Activated CD4-positive, CD25-positive, alpha-beta regulatory T cell treated with anti-CD3 and anti-CD28 coated beads, Interleukin-2, amount 50 U/mL, for 16 hours (primary cell): ENCODE data around the gene TMX3.

Experiments
- DNase-seq: peaks from one replicate; pipeline ENCODE4 v3.0.0-alpha.2; 2020; ENCODE audit warnings: low read depth, low spot score

The TMX3 gene

DNA sequence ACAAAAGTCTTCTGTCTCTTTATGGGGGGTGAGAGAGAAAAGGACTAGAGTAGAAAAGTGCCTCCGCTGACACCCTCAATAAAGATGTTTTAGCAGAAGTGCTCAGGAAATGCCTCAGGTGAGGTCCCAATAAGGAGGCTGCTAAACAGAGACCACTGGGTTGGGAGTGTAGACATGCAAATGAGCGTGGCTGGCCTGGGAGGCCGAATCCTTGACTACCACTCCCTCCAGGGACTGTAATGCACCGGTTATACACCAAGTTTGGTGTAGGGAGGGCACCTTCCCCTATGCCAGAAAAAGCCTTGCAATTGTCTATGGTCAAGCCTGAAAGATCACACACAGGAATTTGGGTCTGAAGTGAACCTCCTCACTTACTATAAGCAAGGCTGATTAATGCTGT lies 1.8 kb downstream of the TMX3 start:
- no peak for DNase-seq

DNA sequence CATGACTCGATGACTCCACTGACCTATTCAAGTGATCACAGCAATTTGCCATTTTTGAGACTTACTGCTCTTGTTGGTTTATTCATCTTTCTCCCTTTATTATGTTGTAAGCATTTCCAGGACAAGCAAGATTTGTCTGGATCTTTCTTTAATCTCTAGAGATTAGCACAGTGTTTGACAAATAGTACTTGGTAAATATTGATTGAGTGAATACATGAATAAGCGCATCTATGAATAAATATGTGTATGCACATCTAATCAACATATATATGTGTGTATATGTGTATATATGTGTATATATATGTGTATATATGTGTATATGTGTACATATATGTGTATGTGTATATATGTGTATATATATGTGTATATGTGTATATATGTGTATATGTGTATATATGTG lies 7.3 kb downstream of the TMX3 start:
- DNase-seq, result no peak

DNA sequence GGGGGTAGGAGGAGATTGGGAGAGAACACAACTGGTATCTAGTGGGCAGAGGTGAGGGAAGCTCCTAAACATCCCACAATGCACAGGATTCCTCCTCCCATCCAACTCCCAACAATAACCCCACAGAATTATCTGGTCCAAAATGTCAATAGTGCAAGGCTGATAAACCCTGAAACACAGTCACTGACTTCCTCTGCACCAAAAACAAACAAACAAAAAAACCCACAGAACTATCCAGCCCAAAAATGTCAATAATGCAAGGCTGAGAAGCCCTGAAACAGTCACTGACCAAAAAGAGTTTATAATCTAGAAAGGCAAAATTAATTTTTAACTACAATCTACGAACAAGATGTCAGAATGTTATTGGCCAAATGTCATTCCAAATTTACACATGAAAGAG lies 9.8 kb downstream of the TMX3 start:
- DNase-seq, result no peak

DNA sequence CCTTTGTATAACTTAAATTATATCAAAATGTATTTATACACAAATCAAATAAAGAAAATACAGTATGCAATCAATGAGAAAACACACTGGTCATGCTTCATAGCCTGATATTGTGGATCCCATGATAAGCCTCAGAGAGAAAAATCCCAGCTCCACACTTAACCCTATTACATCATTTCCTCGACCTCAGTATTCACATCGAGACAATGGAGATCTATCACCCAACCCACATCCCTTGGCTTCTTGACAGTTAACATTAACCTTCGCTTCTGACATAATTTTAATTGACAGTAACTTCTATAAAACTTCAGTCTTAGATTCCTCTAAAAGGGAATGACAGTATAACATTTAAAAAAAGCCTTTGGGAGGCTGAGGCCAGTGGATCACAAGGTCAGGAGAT lies 11.6 kb downstream of the TMX3 start:
- DNase-seq, result no peak

DNA sequence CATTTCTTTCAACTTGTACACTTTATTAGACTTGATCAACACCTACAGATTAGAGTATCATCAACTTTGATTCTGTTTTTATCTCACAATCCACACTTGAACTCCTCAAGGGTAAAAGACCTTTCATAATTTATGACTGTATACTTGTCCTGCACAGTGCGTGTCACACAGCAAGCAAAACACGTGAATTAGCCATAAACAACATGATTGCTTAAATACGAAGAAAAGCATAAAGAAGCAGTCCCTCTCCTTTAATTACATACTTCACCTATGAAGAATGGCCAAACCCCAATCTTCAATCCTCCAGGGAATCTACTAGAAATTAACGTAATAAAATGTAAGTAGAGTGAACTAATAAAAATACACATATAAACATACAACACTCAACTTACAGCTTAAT lies 13.6 kb downstream of the TMX3 start:
- no peak for DNase-seq

DNA sequence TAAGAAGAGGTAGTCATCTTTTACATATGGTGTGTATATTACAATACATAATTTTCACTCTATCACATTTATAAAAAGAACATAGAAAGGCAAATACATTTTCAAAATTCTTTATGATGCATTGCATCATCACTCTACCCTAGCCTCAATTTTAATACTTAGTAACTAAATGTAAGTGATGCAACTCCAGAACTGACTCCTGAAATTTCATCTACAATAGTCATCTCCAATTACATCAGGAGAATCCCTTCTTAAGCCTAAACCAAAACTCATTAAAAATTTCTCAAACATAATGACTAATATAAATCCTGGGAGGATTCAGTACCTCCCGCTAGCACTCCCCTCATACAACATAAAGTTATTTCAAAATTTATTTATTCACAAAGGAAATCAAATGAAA lies 15.9 kb downstream of the TMX3 start:
- no peak for DNase-seq

DNA sequence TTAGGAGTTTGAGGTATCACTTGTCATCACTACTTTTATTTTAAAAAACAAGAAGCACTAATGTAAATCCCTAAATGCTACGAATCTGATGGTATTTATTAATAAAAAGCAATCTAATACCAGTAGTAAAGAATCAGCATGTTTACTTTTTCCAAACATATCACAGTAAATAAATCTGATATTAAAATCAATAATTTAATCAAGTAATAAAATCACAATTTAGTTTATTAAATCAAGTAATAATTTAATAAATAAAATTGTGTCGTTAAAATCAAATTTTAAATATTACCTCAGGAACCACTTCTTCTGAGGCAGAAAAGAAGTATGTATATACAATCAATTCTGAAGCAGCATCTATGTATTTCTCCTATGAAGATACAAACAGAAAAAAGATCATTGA lies 18.0 kb downstream of the TMX3 start:
- DNase-seq, result no peak

DNA sequence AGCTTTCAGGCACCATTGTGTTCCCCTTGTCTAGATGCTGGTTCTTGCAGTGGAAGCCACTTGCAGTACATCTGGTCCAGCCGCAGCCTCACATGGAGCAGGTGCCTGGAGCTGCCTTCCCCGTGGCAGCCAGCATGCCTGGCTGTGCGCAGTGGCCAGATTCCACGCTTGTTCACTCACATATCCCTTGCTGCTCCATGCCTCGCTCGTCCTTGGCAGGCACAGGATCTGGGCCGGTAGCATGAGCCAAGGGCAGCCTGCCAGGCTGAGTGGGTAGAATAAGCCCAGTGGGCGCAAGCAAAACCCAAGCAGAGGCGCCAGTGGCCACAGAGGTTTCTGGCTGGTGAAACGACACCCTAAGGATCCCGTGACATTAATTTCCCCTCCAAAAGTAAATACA lies 20.6 kb downstream of the TMX3 start:
- no peak for DNase-seq

DNA sequence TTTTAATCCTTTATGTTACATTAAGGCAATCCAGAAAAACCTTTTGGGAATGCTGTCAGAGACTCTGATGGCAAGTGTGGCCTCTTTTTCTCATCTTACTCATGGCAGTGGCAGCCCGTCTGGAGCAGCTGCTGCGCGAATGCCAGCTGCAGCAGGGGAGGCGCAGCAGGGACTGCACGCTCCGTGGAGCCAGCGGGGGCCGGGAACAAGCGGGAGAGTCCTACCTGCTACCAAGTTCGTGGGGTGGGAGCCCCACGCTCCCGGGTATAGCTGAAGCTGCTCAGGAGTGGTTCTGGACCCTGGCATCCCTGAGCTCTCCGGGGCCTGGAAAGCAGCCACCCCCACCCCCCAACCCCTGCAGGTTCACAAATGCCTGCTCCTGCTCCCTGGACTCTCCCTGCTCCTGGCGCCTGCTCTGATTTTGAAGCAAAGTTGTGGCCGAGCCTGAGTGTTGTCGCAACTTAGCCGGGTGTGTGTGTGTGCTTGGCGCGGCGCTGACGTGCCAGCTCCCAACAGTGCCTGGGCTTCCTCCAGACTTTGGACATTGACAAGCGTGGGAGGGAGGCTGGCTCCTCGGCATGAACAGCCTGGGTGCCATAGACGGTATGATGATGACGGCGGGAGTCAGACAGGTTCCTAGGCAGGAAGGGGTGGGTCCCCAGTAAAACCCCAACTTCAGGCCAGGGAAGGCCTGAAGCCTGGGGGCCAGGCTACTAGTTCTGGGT lies 21.7 kb downstream of the TMX3 start:
- no peak for DNase-seq

DNA sequence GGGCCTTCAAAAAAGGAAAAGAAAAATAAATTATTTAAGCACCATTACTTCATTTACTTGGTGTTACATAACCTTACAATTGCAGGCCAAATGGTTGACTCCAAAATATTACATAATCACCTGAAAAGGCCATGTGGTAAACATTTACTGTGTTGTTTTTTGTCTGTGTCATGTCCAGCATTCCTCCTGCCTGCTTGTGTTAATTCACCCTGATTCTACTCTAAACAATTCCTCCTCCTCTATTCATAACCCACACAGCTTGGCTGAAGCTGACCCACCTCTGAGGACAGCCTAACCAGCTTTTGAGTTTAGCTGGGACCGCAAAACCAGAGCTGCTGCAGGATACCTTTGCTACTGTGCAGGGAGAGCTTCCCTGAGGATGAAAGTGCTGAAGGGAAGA lies 35.4 kb downstream of the TMX3 start:
- no peak for DNase-seq

DNA sequence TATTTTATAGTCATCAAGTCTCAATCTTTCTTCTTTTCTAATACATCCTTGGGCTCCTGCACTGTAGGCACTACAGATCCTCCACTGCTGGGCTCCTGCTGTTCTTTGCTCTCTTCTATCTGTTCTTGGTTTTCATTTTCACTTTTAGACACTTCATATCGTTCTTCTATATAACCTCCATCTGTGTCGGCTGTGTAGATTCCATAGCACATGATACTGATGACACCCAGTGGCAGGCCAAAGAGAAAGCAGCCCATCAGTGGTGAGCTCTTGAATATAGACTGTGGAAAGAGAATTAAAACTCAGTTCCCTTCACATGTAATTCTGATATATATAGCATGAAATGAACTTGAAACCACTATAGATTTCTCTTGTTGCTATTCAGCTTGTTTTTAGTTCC lies 38.0 kb downstream of the TMX3 start:
- no peak for DNase-seq

DNA sequence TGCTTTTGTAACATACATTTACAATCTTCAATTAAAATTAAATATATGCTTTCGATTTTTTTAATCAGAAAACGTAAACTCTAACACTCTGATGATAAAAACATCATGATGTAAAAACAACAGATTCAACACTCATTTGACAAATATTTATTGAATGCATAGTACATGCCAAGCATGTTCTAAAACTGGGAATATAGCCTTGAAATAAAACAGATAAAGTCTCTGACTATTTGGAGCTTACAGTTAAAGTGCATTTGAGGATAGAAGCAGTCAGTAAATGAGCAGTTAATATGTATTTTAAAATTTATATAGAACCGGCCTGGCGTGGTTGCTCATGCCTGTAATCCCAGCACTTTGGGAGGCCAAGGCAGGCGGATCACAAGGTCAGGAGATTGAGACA lies 47.8 kb downstream of the TMX3 start:
- DNase-seq, result no peak

DNA sequence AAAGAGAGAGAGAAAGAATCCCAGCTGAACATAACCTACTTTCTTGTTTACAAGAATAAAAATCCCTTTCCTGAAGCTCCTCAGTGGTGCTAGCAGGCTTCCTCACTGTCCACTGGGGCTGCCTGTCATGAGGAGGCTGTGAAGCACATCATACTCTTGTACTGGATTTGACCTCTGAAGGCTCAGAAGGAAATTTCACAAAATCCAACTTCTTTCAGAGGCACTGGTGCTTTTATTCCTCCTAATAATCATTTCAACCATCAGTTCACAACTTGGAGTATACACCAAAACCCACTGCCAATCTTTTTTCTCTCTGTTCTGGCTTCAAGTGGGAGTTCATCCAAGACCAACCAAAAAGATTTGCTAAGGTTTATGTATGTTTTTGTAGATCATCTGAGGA lies 48.5 kb downstream of the TMX3 start:
- no peak for DNase-seq

DNA sequence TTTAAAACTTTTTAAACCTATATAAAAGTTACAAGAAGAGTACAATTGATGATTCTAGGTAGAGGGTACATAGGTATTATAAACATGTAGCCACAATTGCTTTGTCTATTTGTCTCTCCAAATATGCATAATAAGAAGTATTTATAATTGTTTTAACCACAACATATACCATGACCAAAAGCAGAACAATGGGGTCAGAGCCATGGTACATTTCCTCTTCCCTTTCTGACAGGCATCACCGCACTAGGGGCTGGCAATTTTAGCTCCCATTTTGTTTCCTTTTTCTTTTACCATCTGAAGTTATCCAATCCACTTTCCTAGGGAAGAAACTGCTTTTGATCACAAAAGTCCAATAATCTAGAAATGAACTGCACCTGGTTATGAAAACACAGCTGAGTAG lies 49.3 kb downstream of the TMX3 start:
- DNase-seq, result no peak

DNA sequence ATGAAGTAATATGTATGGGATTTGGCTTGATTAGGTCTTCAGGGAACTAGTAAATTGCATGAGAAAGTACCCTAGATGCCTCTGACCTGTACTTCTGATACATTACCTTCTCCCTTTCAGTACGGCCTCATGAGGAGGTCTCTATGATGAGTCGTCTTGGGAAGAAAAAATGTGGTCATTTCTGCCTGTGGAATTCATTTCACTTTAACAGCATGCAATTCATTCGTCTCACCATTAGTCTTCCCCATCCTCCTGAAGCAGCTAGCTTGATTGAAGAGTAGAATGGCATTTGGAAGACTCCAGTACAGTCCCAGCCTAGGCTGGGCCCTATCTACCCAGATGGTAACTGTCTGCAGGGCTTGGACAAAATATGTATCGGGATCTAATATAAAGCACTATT lies 52.2 kb downstream of the TMX3 start:
- no peak for DNase-seq

DNA sequence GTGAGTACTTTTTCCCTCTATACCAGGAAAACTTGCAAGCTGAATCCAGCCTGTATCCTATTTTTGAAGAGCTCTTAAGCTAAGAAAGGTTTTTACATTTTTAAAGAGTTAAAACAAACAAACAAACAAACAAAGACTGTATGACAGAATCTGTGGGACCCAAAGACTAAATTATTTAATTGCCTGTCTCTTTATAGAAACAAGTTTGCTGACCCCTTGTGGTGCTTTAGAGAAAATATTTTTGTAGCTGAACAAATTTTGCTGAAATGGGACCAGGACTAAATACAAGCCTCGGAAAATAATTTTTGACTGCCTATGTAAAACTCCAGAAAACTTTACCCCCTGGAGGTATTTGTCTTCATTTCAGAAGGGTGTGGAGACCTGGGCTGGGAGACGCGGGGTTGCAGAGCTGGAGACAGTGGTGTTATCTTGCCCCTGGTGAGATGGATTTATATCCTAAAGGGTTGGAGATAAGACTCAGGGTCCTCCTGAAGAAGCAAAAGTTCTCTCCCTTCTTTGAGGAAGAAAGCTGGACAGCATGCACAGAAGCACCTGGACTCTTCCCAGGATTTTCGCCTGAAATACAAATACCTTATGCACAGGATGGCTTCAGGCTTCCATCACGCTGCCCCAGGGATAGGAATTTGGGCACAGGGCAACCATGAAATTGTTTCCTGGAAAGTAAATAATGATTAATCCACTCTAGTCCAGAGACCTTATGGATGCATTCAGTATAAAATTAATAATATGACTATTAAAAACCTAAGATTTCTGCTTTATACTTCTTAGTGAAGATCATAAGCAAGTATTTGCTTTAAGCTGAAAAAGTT lies 54.3 kb downstream of the TMX3 start:
- no peak for DNase-seq

DNA sequence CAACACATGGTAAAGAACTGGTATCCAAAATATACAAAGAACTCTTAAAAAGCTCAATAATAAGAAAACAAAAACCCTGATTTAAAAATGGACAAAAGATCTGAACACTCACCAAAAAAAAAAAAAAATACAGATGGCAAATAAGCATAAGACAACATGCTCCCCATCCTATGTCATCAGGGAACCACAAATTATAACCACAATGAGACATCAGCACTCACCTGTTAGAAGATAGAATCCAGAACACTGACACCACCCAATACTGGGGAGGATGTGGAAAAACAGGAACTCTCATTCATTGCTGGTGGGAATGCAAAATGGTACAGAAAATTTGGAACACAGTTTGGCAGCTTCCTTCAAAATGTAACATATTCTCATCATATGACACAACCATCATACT lies 66.7 kb downstream of the TMX3 start:
- DNase-seq, result no peak

DNA sequence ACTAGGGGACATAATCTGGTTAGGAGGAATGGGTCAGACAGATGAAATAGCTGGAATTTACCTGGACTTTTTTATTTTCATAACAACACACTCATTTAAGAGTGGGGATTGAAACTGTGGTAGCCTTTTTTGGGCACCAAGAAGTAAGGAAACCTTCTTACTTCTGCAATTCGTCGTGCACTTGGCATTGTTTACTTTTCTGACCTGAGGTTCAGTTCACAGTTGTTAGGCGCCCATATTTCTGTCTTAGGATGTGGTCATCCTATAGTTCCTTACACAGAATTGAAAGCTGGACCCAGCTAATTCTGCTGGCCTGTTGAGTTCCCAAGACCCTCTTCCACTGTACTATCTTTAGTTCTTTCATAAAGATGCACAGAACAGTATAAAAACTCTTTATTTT lies 72.9 kb downstream of the TMX3 start:
- no peak for DNase-seq

DNA sequence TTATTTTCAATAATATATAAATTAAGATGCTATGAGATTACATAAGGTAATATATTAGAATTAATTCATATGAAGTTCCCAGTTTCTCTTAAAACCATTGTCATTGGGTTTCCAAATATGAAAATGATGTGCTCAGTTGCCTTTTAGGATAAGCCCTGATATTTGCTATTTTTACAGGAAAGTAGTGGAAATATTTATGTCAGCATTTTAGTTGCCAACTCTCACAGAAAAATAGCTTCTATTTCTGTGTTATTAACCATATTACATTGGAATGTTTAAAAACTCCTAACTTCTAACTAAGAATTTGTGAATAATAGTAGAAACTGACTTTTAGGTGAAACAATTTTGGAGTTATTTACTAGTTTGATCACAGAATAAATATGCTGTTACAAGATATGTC lies 74.0 kb downstream of the TMX3 start:
- no peak for DNase-seq

DNA sequence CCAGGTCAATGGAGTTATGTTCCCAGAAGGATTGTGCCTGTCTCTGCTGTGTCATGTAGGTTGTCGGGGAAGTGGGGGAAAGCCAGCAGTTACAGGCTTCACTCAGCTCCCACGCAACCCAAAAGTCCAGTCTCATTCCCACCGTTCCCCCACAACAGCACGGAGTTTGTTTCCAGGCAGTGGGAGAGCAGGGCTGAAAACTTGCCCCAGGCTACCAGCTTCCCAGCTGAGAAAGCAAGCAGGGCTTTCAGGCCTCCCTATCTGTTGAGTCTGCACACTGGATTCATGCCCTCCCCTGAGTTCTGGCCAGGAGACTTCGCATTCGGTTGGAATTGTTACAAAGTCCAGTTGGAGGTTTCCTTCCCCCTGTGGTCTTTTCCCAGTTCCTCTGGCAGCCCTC lies 76.3 kb downstream of the TMX3 start:
- DNase-seq, result no peak

DNA sequence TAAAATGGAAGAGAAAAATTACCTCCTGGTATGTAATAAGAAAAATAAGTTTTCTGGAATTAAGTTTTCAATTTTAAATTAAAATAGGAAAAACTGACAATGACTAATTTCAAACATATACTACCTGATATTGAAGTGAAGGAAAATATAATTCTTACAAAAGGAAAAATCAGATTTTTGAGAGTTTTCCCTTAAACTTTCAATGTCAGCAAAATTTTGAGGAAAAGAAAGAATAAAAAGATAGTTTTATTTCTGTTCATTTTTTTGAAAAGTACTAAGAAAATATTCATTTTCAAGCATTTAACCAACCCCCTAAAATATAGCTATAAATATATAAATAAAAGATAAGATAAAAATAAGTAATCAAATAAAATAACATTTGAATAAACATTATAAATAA lies 87.1 kb downstream of the TMX3 start:
- DNase-seq, result no peak
